DMS153 treated with DMSO at 0.1 percent for 48 hours (cell line): ENCODE data around the gene DDOST.

ENCODE experiments used
- DNase-seq: peaks from one replicate; lab custom pipeline; 2025; ENCODE audit not compliant: unreplicated experiment; lab: John Stamatoyannopoulos, UW

DDOST gene

DNA sequence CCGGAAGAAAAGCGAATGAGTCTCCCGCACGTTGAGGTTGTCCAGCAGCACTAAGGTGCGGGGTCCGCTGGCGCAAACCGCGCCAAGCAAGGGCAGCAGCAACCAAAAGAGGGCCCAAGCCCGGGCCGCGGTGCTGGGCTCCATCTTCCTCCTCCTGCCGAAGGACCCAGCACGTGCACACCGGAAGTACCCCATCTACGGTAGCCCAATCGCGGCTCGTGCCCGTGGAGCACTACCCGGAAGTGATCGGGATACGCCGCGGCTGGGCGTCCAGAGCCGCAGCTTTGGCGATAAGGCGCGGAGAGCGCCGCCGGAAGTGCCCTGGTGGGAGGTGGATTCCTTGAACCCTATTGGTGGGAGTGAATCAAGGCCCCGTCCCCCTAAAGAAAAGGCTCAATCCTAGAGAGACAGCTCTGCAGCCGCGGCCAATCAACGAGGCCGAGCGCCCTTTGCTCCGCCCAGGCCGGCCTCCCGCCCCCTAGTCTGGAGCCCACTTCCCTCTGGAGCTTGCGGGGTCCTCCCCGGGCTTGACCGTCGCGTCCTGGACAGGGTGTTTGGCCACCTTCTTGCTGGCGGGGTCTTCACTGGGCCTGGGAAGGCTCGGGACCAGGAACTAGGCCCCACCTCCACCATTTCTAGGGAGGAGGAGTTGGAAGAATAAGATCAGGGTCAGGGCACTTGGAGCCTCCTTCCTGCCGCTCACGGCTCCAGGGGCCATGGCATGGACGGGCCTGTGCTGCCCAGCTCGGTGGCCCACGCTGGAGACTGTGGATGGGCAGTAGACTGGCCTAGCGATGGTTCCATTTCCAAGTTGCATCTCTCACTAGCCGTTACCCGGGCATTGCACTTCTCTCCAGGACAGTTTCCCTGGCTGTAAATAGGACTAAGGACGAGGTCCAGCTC, at the start of gene DDOST:
DDOST (minus strand) TSS at position 163 of the 903 bp plus-strand sequence; CDS start at position 144, 19 bp downstream.
- peak; percentile 99 for DNase-seq

DNA sequence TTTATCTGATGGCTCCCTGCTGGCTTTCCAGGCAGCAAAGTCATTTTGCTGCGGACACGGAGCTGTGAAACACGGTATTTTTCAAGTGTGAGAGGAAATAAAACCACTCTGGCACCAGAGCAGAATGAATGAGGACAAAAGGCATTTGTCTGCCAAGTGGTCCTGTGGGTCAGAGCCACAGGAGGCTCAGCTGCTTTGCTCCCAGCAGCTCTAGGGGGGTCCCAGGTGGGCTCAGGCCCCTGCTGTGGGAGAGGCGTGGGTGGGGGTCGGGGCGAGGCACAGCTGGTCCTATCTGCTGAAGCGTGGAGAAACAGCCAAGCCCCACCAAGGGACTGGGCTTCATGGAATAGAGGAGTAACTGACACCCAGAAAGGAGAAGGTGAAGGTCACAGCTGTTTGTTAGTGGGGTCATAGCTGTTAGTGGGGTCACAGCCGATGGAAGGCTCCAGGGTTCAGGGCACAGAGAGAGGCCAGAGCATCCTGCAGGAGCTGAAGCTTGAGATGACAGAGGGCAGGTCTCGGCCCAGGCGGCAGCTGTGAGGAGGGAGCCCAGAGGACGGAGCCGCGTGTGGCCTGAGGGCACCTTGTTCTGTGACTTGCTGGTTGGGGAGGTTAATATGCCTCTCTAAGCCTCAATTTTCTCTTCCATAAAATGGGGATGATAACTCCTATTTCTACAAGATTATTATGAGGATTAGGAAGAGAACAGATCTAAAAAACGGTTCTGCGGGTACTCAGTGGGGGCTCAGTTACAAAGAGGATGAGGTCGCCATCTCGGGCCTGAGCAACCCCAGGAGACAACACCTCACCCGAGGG, 49.5 kb upstream of the DDOST start:
- no peak for DNase-seq

DNA sequence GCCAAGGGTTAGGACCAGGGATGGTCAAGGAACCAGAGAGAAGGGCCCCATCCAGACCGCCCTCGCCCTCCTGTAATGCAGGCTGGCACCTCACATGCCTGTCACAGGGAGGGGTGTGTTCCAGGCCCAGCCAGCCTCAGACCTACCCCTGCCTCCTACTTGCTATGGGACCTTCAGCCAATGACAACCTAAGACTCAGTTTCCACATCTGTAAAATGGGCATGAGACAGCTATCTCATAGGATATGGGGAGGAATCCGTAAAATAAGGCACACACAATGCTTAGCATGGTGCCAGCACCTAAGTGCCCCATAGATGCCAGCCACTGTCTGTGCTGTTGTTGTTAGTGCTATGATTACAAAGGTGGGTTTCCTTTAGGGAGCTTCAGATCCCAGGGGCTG, 48.7 kb upstream of the DDOST start:
- no peak for DNase-seq

DNA sequence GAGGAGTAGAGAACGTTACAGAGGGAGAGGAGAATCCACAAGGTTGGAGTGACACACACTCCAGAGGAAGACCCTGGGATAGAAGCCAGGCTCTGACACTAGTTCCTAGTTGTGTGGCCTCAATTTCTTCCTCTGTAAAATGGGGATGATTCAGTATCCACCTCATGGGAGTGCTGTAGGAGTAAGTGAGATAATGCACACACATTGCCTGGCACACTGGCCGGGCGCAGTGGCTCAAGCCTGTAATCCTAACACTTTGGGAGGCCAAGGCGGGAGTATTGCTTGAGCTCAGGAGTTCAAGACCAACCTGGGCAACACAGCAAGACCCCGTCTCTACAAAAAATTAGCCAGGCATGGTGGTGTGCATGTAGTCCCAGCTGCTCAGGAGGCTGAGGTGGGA, 47.7 kb upstream of the DDOST start:
- DNase-seq, result no peak

DNA sequence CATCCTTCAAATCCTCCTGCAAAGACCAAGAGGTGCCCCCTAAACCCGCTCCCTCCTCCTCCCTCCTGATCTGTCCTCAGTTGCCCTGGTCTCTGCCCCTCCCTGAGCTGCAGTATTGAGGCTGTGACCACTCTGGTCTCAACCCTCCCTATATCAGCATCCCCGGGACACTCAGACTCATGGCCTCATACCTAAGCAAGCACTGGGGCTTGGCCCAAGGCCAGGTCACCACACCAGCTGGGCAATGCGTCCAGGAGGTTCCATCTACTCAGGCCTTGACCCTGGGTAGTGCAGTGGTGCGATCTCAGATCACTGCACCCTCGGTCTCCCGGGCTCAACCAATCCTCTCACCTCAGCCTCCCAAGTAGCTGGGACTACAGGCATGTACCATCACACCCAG, 46.9 kb upstream of the DDOST start:
- no peak for DNase-seq

DNA sequence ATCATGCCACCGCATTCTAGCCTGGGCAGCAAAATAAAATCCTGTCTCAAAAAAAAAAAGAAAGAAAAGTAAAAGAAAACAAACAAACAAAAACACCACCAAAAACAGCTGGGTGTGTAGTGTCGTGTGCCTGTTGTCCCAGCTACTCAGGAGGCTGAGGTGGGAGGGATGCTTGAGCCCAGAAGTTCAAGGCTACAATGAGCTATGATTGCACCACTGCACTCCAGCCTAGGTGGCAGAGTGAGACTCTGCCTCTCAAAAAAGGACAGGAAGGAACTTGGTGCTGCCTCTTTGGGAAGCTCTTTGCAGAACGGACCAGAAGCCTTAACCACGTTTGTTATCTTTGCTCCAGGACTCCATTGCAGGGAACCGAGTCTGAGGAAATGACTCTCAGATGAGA, 45.7 kb upstream of the DDOST start:
- DNase-seq, result no peak

DNA sequence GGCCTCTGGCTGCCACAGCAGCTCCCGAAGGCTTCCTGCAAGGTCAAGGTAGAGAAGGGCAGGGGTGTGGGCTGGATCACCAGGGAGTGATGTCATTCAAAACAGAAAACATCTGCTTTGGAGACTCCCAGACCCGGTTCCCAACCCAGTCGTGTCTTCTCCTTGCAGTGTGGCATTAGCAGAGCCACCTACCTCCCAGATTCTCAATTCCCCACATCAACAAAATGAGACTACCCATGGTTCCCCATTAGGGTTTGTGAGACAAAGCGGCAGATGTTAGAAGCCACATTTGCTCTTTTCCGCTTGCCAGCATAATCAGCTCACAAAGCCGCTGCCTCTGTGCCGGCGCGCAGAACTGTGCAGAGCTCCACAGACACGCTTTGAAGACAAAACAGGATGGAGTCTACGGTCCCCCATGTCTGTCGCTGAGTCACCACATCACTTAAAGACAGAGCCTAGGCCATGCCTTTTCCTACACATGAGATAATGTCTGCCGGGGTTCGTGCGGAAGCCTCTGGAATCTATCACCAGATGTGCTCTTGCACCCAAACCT, 44.1 kb upstream of the DDOST start:
- DNase-seq, result no peak

DNA sequence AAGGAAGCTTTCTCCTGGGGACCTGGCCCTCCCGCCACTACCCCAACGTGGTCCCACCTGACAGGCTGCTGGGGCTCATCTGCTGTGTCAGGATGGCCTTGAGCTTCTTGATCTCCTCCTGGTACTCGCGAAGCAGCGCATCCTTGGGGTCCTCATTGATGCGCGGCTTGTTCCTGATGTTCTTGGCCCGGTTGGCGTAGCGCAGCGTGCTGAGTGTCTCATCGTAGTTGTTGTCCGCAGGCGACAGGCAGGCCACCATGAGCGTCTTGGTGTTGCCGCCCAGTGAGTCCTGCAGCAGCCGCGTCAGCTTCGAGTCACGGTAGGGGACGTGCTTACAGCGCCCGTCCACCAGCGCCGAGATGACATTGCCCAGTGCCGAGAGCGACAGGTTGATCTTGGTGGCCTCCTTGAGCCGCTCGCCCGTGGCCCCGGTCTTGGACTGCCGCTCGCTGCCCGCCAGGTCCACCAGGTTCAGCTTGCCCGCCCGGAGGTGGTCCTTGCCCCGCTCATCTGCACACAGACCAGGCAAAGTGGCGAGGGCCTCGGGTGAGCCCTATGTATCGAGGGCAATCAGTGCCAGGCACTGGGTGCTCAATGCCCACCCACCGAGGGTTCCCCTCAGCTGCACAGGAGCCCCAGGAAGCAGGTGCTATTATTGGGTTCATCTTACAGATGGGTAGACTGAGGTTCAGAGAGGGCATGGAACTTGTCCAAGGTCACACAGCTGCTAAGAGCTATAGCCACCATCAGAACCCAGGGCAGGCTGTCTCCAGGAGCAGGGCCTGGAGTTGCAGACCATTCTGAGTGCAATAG, 43.4 kb upstream of the DDOST start:
- no peak for DNase-seq

DNA sequence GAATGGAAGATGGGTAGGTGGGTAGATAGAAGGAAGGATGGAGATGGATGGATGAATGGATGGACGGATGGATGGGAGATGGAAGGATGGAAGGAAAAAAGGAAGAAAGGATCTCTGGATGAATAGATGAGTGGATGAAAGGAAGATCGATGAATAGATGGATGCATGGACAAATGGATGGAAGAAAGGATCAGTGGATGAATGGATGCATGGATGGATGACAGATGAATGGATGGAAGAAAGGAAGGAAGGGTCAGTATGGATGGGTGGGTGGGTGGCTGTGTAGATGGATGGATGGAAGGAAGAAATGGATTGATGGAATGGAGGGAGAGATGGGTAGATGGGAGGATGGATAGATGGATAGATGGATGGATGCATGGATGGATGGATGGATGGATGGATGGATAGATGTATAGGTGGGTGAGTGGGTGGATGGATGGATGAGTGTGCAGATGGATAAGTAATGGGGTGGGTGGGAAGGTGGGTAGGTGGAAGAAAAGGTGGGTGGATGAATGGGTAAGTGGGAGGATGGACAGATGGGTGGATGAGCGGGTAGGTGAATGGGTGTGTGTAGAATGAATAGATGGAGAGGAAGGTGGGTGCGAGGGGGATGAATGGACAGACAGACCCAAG, 42.1 kb upstream of the DDOST start:
- no peak for DNase-seq

DNA sequence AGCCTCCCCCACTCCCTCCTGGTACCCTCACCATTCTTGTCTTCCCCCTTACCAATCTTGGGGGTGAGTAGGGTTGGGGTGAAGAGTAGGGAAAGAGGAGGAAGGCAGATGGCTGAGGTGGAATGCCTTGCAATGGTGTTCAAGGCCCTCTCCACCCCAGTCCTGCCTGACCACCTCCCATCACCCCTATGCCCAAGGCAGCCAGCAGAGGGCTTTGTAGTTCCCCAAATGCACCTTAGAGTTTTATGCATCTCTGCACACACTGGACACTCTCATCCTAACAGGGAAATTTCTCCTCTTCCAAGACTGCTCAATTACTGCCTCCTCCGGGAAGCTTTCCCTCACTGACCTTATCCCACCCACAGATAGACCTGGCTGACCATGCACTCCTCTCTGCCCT, 41.2 kb upstream of the DDOST start:
- no peak for DNase-seq

DNA sequence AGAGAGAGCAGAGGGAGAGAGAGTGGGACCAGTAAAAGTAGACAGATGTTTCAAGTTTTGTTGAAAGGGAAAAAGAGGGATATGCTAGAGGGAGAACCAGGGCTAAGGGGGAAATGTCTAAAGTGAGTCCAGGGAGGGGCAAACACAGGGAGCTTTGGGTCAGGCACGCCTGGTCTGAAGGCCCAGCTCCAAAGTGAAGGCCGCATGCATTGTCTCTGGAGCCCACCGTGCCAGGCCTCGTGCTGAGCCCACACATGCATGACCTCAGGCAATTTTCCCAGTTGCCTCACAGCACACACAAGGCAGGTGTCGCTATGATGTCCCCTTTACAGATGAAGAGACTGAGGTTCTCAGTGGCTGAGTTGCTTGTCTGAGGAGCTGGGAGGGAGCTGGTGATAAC, 40.7 kb upstream of the DDOST start:
- no peak for DNase-seq

DNA sequence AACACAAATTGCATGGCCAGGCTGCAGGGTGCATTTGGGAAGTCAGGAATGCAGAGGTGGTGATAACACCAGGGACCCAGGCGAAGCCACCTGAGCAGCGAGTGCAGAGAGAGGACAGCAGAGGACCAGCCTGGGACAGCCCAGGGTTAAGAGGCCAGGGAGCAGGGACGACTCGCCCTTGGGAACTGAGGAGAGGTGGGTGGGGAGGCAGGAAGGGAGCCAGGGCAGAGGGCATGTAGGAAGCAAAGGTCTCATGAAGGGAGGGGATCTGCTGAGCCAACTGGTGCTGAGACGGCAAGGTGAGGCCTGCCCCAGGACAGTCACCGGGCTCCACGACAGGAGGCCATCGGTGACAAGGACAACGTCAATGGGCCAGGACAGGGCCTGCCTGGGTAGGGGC, 40.3 kb upstream of the DDOST start:
- no peak for DNase-seq

DNA sequence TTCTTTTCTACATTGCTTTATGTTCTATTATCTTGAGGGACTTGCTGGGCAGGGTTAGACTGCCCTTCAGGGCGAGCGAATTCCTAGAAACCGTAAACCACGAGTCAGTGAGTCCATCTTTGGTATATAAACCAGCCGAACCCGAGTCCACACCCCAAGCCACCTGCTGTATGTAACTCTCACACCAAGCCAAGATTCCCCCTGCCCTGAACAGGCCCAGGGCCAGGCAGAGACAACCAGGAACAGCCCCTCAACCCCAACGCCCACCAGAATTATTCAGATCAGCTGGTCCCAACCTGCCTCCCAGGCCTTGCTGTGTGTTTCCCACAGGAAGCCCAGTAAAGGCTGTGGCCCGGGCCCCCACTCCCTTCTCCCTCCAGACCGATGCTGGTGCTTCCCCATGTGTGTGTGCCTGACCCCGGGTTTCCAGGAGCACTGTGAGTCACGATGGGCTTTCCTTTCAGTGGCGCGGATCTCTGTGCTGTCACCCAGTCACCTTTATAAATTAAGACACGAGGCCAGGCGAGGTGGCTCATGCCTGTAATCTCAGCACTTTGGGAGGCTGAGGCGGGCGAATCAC, 39.6 kb upstream of the DDOST start:
- no peak for DNase-seq

DNA sequence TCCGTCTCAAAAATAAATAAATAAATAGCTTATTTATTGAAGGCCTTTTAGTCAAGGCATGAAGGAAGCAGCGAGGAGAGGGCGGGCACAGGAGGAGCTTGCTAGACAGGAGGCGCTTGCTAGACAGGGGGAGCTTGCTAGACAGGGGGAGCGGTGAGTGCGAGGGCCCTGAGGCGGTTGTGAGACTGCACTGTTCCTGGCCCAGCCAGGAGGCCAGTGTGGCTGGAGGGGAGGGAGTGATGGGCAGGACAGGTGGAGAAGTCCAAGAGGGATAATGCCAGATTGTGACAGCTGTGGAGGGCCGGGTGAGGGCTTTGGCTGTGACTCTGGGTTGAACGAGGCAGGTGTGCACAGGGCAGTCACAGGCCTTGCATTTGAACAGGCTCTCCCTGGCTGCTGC, 38.4 kb upstream of the DDOST start:
- DNase-seq, result no peak

DNA sequence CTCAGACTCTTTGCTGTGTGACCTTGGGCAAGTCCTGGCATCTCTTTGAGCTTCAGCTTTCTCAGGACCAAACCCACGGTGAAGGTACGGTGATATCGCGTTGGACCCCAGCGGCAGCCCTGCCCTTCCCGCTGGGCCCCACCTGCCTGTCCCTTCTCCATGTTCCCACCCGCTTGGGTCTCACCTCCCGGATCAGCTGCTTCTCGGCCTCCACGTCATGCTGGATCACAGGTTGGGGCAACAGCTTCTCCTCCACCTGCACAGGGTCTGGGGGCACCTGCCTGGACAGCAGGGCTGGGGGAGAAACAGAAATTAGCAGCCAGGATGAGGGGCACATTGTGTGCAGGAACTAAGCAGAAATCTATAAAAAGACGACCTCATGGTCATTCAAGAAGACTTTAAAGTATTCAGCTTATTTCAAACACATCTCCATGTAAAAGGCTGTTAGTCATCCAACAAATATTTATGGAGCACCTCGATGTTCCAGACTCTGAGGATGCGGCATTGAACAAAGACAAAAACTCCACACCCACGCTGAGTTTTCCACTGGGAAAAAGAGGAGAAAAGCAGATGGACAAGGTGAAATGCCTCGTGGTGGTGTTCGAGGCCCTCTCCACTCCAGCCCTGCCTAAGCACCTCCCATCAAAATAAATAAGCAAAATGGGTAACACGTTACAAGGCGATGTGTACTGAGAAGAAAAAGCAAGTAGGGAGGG, 37.2 kb upstream of the DDOST start:
- no peak for DNase-seq

DNA sequence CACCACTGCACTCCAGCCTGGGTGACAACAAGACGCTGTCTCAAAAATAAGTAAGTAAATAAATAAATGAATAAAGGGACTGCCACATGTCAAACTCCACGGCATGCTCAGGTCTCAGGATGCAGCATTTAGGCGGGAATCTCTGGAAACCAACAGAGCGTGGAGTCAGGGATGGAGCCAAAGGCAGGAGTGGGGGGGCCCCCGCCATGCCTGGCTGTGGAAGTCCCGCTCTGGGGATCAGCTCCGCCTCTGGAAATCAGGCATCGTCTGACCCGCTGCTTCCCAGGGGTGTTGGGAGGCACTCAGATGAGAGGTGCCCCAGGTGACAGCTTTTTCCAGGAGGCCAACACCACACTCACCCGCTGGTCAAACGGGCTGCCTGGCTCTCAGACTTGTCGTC, 36.4 kb upstream of the DDOST start:
- DNase-seq, result no peak

DNA sequence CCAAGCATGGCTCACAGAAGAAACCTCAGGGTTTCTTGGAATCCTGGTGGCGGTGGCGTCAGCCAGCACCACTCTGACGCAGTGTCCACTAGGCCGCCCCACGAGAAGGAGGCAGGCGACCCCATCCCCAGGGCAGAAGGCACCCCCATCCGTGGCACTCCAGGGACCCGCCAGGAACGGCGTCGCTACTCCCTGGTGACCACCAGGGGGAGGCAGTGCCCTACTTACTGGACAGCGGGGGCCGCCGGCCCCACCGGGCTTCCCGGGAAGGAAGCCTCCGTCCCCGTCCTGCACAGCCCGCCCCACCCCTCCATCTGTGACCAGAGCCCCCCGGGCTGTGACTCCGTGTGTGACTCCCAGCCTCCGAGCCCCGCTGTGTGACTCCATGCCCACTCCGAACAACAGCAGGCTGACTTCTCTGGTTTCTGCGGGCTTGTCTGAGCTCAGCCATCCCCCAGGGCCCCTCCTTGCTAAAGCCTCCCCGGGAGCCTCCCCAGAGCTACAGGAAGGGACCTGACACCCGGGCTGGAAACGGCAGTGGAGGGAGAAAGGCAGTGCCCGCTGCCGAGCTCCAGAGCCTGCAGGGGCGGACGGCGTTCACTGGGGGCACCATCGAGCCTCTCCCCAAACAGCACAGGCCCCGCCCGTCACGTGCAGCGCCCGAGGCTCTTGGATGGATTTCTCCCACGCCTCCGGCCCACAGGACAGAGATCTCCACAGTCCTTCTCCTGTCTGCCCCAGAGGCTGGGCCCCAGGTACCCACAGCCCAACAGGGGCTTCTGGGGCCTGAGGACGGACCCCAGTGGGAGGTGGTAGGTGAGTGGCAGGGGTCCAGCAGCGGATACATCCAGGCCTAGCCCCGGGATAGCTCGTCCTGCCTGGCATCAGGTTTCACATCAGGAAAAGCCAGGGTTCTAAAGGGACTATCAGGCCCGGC, 35.5 kb upstream of the DDOST start:
- DNase-seq, result peak; percentile 98

DNA sequence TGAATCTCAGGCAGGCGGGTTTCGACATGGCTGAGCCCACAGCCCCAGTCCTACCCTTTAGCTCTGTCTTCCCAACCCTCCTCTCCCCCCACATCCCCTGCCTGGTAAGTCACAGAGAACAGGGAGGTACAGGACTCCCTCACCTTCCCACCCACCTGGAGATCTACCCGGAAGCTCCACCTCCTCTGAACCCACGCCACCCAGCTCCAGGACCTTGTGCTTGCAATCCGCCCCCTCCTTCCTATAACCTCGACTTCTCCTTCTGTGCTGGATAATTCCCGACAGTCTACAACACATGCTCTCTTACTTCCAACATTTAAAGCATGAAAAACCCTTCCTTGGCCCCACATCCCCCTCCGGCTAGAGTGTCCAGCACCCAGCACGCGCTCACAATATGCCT, 34.3 kb upstream of the DDOST start:
- no peak for DNase-seq

DNA sequence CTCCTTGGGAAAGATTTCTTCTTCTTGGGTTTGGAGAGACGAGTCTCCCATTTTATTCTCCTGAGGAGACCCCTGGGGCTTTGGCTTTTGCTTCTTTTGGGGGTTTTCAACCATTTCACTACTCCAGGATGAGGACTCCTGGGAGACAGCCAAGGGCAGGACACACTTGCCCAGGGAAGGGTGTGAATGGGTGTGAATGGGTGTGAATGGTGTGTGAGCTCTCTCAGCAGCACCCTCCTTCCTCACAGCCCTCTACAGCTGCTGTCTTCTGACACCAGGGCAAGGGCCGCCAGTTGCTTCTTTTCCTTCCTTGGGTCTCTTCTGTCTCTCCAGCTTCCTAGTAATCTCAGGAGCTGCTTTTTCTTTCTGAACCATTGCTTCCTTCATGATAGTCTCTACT, 32.5 kb upstream of the DDOST start:
- DNase-seq, result no peak
